NCI-H510A (cell line): ENCODE measurements around the gene MYL7.

Experiments
- DNase-seq: peaks from one replicate; lab custom pipeline; 2025; lab: John Stamatoyannopoulos, UW

The MYL7 gene

DNA sequence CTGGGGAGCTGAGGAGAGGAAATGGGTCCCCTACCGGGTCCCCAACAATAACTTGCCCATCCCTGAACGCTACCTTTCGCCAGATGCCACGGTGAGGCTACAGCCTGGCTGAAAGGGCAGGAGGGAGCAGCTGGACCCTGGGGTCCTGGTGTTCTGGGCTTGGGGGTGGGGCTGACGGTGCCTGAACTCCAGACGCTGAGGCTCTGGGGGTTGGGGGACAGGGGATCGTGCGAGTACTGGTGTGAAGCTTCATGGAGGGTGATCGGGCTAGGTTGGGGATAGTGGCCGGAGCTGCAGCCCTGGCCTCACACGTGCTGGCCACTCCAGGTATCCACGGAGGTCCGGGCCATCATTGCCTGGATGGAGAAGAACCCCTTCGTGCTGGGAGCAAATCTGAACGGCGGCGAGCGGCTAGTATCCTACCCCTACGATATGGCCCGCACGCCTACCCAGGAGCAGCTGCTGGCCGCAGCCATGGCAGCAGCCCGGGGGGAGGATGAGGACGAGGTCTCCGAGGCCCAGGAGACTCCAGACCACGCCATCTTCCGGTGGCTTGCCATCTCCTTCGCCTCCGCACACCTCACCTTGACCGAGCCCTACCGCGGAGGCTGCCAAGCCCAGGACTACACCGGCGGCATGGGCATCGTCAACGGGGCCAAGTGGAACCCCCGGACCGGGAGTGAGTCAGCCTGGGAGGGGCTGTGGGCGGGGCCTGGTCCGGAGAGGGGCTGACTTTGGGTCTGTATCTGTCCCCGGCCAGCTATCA lies 28.7 kb downstream of the MYL7 start:
- no peak for DNase-seq

DNA sequence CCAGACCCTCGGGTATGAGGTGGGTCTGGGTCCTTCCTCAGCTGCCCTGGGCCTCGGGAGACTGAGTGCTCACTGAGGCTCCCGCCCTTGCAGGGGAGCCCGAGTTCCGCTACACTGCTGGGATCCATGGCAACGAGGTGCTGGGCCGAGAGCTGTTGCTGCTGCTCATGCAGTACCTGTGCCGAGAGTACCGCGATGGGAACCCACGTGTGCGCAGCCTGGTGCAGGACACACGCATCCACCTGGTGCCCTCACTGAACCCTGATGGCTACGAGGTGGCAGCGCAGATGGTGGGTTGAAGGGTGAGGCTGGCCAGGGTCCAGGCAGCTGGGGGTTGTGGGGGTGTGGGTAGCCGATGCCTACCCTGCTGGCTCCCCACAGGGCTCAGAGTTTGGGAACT lies 29.4 kb downstream of the MYL7 start:
- no peak for DNase-seq

DNA sequence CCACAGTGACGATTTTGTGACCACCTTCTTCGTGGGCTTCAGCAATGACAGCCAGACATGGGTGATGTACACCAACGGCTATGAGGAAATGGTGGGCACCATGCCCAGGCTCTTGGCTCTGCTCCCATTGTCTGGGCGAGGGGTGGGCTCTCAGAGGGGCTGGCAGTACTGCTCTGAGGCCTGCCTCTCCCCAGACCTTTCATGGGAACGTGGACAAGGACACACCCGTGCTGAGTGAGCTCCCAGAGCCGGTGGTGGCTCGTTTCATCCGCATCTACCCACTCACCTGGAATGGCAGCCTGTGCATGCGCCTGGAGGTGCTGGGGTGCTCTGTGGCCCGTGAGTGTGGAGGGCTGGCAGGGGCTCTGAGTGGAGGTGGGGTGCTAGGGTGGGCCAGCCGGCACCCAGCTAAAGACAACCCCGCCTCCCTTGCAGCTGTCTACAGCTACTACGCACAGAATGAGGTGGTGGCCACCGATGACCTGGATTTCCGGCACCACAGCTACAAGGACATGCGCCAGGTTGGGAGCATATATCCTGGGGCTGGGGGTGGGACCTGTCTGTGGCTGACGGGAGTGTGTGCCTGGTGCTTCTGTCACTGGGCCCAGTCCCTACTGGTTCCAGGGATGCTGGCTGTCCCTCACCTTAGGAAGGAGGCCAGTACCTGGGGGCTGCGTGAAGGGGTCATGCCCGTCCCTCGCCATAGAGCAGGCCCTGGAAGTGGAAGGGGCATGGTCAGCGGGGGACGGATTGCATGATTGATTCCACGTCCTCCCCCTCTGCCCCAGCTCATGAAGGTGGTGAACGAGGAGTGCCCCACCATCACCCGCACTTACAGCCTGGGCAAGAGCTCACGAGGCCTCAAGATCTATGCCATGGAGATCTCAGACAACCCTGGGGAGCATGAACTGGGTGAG lies 30.2 kb downstream of the MYL7 start:
- no peak for DNase-seq

DNA sequence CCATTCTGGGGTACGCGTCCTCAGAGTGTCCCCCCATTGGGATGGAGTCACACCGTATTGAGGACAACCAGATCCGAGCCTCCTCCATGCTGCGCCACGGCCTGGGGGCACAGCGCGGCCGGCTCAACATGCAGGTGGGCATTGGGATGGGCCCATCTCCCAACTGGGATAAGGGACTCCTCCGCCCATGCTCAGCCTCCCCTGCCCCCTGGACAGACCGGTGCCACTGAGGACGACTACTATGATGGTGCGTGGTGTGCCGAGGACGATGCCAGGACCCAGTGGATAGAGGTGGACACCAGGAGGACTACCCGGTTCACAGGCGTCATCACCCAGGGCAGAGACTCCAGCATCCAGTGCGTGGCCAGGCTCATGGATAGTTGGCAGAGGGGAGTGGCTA lies 31.1 kb downstream of the MYL7 start:
- no peak for DNase-seq

DNA sequence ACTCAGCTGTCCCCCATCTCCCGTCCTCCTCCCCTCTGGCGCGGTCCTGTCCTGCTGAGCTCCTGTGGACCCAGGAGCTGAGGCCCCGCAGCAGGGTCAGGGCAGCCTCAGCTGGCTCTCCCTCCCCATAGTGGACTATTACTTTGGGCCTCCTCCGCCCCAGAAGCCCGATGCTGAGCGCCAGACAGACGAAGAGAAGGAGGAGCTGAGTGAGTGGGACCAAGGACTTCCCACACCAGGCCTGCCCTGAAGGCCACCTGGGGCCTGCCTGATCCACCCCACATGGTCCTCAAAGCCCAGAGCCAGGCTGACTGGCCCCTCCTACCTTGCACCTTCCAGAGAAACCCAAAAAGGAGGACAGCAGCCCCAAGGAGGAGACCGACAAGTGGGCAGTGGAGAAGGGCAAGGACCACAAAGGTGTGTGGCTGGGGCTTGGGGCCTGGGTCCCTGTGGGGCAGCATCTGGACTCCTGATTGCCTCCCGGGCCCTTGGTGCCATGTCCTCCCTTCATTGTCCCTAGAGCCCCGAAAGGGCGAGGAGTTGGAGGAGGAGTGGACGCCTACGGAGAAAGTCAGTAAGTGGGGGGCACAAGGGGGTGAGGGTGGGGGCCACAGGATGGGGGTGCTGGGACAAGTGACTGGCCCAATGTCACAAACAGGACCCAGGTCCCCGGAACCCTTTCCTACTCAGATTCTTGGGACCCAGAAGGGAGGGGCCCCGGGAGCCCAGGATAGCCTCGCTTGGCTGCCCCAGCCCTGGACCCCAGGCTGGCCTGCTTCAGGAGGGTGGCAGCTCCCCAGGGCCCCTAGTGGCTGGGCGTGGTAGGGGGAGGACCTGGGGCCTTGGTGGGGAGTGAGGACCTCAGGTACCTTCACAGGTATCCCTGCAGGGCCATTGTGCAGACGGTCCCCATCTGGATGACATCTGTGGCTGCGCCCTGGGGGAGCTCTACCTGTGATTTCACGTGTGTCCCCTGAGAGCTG lies 32.1 kb downstream of the MYL7 start:
- DNase-seq, result no peak

DNA sequence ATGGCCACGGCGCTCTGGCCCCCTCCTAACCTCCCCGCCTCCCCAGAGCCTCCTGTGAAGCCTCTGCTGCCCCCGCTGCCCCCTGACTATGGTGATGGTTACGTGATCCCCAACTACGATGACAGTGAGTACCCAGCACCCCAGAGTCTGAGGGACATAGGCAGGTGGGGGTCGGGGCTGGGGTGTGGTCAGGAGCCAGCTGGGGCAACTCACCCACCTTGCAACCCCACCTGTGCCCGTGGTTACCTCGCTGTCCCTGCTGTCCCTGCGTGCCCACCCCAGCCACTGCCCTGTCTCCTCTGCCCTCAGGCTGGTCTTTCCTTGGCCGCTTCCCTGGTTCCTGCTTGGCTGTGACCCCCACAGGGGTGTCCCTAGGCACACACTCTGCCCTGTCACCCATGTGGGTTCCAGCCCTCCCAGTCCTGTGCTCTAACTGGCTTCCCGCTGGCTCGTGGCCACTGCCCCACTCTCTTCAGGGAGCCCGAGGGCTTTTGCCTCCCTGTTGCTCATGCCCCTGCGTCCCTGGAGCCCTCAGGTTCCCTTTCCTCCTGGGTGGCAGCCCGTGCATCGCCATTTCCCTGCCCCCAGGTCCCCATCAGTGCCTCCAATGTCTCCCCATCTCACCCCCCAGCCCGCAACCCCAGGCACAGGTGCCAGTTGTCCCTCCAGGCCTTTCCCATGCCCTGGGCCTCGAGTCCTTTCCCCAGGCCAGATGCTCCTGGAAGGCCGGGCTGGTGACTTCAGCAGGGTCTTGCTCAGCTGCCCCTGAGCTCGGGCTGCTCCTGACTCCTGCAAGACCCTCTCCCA lies 33.0 kb downstream of the MYL7 start:
- no peak for DNase-seq

DNA sequence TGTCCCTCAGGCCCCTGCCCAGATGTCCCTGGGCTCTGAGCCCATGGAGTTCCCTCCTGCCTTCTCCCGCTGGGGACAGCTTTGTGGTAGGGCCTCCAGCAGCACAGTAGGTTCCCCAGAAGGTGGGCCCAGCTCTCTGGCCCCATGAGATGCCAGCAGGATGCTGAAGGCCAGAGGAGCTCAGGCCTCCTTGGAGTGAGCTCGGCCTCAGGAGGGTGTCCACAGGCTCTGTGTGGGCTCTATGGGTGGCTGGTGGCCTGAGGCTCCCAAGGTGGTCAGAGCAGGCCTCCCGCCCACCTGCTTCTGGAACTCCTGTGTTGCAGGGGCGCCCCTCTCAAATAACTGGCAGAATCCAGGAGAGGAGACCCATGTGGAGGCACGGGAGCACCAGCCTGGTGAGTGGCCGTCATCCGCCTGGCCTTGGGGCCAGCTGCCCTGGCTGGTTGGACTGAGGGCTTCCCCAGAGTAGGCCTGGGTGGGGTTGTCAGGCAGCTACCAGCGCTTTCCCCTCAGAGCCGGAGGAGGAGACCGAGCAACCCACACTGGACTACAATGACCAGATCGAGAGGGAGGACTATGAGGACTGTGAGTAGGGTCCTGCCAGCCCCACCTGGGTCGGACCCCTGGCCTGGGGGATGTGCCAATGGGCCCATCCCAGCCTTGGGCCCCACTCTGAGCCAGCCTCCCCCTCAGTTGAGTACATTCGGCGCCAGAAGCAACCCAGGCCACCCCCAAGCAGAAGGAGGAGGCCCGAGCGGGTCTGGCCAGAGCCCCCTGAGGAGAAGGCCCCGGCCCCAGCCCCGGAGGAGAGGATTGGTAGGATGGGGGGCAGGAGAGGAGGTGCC lies 33.8 kb downstream of the MYL7 start:
- DNase-seq, result no peak

DNA sequence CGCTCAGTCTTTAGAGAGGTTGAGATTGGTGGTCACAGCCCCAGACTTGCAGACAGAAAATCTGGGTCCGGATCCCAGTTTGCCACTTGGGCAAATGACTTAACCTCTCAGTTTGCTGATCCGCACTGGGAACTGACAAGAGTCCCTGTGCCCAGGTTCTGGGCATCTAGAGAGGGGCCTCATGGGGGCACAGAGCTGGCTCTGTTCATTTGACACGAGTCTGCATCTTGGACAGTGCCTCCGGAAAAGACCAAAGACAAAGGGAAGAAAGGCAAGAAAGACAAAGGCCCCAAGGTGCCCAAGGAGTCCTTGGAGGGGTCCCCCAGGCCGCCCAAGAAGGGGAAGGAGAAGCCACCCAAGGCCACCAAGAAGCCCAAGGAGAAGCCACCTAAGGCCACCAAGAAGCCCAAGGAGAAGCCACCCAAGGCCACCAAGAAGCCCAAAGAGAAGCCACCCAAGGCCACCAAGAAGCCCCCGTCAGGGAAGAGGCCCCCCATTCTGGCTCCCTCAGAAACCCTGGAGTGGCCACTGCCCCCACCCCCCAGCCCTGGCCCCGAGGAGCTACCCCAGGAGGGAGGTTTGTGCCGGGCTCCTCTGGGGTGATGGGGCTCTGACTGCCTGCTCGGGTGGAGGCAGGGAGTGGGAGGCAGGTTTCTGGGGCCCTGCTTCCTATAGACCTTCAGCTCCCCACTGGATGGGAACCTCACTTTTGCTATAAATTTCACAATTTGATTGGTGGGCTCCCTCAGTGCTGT lies 34.6 kb downstream of the MYL7 start:
- no peak for DNase-seq

DNA sequence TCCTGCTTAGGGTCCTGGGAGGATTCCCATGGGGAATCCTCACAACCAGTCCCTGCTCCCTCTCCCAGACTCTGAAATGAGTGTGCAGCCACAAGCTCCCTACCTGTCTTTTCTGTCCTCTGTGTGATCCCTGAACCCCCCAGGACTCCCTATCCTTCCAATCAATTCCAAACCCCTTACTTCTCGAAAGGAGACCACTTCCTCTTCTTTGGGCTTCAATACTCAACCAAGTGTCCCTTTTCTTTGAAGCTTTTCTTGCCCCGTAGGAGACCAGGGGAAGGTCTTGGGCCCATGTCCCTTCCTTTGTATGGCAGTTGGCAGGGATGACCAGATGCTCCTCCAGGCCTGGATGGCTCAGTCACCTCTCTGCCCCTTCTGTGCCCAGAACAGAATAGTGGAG lies 35.3 kb downstream of the MYL7 start:
- no peak for DNase-seq

DNA sequence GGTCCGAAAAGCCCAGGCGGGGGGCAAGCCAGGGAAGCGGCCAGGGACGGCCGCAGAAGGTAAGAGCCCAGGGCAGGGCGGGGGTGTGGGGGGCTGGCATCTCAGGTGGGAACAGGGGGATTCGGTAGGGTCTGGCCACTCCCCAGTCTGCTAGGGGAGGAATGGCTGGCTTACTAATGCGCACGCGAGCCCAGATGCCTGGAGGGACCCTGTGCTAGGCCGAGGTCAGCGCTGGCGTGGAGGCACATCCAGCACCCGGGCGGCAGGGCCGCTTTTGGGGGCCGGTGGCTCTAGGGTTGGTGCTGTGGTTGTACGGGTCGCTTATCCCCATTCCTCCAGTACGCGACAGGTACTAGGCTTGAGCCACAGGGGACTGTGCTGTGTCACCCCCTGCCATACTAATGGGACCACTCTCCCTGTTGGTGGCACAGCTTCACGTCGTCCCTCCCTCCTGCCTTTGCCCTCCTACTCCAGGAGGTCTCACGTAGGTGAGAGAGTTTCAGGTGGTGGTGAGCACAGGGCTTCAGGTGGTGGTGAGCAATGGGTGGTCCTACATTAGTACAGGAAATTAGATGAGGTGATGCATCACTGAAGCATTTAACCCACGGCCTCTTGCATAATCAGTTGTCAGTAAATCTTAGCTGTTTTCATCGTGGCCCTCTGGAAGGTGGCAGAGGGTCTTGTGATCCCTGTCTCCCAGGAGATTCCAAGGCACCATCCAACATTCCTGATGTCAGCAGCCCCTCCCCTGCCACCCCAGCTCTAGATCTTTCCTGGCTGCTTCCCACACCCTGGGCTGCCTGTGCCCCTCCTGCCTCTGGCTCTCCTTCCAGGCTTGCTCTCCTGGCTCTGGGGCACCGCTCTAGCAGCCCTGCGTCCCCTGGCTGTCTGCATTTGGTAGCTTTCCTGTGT lies 36.0 kb downstream of the MYL7 start:
- DNase-seq, result no peak

DNA sequence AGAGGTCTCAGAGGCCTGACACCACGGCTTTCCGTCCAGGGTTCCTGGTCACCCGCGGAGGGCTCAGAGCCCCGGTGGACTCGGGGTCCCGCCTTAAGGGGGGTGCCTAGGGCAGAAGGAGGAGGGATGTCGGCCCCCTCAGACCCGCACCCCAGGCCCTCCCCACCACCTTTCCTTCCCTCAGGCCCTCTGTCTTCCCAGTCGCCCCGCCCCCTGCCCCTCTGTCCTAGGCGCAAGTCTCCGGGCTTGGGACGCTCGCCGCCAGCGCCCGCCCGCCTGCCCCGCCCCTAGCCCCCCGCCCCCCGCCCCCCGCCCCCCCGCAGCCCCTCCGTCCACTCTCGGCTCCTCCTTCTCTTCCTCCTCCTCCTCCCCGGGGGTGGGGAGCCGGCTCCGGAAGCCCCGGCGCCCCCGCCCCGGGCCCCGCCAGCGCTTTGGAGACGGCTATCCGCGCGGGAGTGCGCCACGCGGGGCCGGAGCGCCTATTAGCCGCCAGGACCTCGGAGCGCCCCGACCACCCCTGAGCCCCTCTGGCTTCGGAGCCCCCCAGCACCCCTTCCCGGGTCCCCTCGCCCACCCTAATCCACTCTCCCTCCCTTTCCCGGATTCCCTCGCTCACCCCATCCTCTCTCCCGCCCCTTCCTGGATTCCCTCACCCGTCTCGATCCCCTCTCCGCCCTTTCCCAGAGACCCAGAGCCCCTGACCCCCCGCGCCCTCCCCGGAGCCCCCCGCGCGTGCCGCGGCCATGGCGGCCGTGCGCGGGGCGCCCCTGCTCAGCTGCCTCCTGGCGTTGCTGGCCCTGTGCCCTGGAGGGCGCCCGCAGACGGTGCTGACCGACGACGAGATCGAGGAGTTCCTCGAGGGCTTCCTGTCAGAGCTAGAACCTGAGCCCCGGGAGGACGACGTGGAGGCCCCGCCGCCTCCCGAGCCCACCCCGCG lies 36.9 kb downstream of the MYL7 start, which contains the start of gene AEBP1:
AEBP1 (plus strand) TSS at position 423 of the 937 bp plus-strand sequence; CDS start at position 744, 321 bp downstream.
- no peak for DNase-seq

DNA sequence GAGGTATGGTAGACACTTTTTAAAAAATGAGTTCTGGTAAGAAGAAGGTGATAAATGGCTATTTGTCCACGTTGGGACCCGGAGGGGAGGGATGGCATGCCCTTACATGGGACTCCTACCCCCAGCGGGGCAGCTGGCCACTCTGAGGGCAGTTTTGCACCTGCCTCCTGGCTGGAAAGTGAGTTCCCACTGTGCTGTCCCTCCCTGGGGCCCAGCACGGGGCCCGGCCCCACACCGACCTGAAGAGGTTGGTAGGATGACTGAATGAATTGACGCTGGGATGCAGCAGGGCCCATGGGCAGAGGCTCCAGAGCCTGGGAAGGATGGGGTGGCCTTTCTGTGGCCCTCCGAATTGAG lies 37.6 kb downstream of the MYL7 start:
- no peak for DNase-seq

DNA sequence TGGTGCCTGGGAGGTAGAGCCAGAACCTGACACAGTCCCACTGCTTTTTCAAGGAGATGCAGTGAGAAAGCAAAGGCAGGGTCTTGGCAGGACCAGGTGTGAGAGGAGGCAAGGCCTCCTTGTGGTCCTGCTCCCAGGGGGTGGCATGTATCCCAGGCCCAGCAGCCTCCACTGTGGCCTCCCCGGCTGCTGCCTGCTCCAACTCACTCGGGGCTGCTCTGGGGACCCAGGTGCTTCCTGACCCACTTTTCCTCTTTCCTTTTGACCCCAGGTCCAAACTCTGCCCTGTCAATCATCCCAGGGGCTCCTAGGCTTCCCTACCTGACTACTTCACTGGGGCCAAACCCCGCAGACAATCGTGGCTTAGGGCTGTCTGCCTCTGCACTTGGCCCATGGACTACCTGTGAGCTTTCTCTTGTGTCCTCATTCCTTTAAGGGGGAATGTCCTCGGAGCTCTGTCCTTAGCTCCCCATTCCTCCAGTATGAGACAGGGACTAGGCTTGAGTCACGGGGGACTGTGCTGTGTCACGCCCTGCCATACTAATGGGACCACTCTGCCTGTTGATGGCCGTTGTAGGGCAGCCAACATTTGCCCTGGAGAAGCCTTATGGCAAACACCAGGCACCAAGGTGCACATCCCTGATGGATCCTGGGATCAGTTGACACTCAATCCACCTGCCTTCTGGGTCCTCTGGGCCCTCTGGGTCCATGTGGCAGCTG lies 38.1 kb downstream of the MYL7 start:
- no peak for DNase-seq

DNA sequence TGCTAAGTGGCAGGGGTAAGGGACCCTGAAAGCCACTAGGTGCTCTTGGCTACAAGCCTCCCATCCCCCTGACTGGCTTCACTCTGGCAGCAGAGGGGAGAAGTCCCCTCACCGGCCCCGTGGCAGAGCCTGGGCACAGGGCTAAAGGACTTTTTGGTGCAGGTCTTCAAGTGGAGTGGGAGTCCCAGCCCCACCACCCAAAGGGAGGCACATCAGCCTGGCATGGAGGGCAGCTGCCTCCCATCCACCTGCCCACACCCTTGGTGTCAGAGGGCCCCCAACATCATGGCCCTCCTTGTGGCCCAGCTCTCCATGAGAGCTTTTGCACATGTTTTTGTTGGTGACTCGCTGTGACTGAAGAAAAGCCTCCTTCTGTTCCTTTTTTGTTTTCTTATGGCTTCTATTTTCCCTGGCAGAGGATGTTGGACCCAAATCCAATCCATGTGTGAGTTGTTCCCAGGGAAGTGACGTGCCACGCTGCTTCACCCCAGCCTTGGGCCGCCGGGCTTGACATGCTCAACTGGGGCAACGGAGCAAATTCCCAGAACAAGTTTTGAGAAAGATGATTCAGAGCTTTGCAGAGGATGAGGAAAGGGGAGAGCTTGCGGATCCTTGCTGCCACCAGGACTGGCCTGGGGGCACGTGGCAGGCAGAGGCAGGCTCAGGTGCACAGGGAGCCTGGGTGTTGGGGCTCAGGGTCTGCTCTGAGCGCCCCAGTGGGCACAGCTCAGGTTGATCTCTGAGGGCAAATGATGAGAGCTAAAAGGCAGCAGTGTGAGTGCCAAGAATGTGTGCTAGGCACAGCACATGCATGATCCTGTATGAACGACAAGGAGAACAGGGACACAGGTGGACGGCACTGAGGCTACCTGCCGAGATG lies 38.9 kb downstream of the MYL7 start:
- DNase-seq, result no peak

DNA sequence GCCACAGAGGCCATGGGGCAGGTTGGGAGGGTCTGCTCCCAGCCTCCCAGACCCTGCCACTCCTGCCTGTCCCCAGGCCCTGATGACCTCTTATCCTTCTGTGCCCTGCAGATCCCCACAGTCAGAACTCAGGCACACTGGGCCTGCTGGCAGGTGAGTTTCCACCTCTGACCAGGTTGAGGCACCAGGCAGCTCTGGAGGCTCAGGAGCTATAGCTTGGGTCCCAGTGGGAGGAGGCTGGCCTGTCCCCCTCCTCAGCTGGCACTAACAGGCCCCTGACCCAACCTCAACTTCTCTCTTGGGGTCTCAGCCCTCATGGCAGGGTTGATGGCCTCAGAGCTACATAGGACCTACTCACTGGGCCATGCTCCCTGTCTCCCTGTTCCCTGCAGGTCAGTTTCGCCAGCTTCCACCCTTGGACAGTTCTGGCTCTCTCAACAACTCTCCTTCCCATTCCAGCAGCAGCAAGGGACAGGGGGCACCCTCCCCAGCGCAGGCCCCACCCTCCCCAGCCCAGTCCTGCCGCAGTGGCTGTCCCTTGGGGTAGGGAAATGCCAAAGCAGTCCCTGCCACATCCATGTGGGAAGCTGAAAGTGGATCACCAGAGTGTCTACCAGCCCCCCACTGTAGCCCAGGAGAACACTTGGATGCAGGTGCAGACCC lies 39.7 kb downstream of the MYL7 start:
- DNase-seq, result no peak
